ENCODE results near the gene CYGB.

The CYGB gene

GRCh38 chr17:76581515-76581914, 44.0 kb upstream of the CYGB start:
- DNase-seq (ENCODE audit: low read depth) = no peak
- no peak for TF ChIP-seq CTCF (conservative IDR thresholded peaks at IDR 0.05; ENCODE audit: low read depth, low read length)
- no peak overlapping the region for H3K4me3 ChIP-seq (ENCODE audit: low read length)

- TF ChIP-seq CTCF (conservative IDR thresholded peaks at IDR 0.05; ENCODE audit: low read depth, low read length) = no peak
- no peak for DNase-seq (ENCODE audit: low read depth)
Observed at GRCh38 chr17:76579281-76579680, 41.8 kb upstream of the CYGB start.

GRCh38 chr17:76578376-76578775, 40.9 kb upstream of the CYGB start:
- DNase-seq (ENCODE audit: low read depth) = no peak
- no peak overlapping the region for H3K4me3 ChIP-seq (ENCODE audit: low read length)
- TF ChIP-seq CTCF (conservative IDR thresholded peaks at IDR 0.05; ENCODE audit: low read depth, low read length) = no peak

More at GRCh38 chr17:76579281-76579680, 41.8 kb upstream of the CYGB start:
- H3K4me3 ChIP-seq (ENCODE audit: low read length) = no peak overlapping the region

- no peak overlapping the region for H3K4me3 ChIP-seq (ENCODE audit: low read length)
- DNase-seq (ENCODE audit: low read depth) = no peak
- no peak for TF ChIP-seq CTCF (conservative IDR thresholded peaks at IDR 0.05; ENCODE audit: low read depth, low read length)
Observed at GRCh38 chr17:76577876-76578275, 40.4 kb upstream of the CYGB start.

GRCh38 chr17:76576189-76576588, 38.7 kb upstream of the CYGB start:
- DNase-seq (ENCODE audit: low read depth) = no peak
- H3K4me3 ChIP-seq (ENCODE audit: low read length) = no peak overlapping the region
- no peak for TF ChIP-seq CTCF (conservative IDR thresholded peaks at IDR 0.05; ENCODE audit: low read depth, low read length)

GRCh38 chr17:76575570-76575969, 38.1 kb upstream of the CYGB start:
- no peak for DNase-seq (ENCODE audit: low read depth)
- TF ChIP-seq CTCF (conservative IDR thresholded peaks at IDR 0.05; ENCODE audit: low read depth, low read length) = no peak

GRCh38 chr17:76574166-76574565, 36.7 kb upstream of the CYGB start:
- DNase-seq (ENCODE audit: low read depth) = no peak
- no peak overlapping the region for H3K4me3 ChIP-seq (ENCODE audit: low read length)
- TF ChIP-seq CTCF (conservative IDR thresholded peaks at IDR 0.05; ENCODE audit: low read depth, low read length) = no peak

More at GRCh38 chr17:76575570-76575969, 38.1 kb upstream of the CYGB start:
- no peak overlapping the region for H3K4me3 ChIP-seq (ENCODE audit: low read length)
